Stimulated activated memory B cell treated with anti-CD40 and anti-IgM and Interleukin-4, amounts not matched to agents 10 μg/mL and 1 μg/mL and 100 μg/mL, for 72 hours (primary cell): ENCODE results near the gene CELF5.

Experiments used
- ATAC-seq: fragments of 150-1000 bp; cut with Tn5 transposase; 2 replicates; pipeline ENCODE4 v1.10.0; 2021
- H3K27ac Mint-ChIP-seq: one replicate; pipeline ENCODE4 v1.8.0; 2022; ENCODE audit warnings: mild to moderate bottlenecking, mixed read lengths
- H3K27me3 Mint-ChIP-seq: one replicate; pipeline ENCODE4 v1.8.0; 2022; ENCODE audit warnings: mixed read lengths
- H3K36me3 Mint-ChIP-seq: one replicate; pipeline ENCODE4 v1.8.0; 2022; ENCODE audit warnings: mixed read lengths
- H3K4me1 Mint-ChIP-seq: one replicate; pipeline ENCODE4 v1.8.0; 2022; ENCODE audit warnings: mixed read lengths
- H3K4me3 Mint-ChIP-seq: one replicate; pipeline ENCODE4 v1.8.0; 2022; ENCODE audit warnings: mild to moderate bottlenecking, moderate library complexity, mixed read lengths
- H3K9me3 Mint-ChIP-seq: one replicate; pipeline ENCODE4 v1.8.0; 2022; ENCODE audit warnings: mixed read lengths

Gene CELF5

GRCh38 chr19:3239367-3239766, 14.9 kb downstream of the CELF5 start:
- ATAC-seq: no peak
- no peak overlapping the region for H3K27ac Mint-ChIP-seq
- H3K36me3 Mint-ChIP-seq: no peaks in the 10 kb centered on the region
- peaks cover 35% of the 10 kb centered on the region for H3K27me3 Mint-ChIP-seq
- H3K9me3 Mint-ChIP-seq: peaks cover 6% of the 10 kb centered on the region
- no peak overlapping the region for H3K4me3 Mint-ChIP-seq
- H3K4me1 Mint-ChIP-seq: no peaks in the 10 kb centered on the region

GRCh38 chr19:3243819-3244700, 19.6 kb downstream of the CELF5 start:
- H3K4me3 Mint-ChIP-seq: no peak overlapping the region
- no peaks in the 10 kb centered on the region for H3K36me3 Mint-ChIP-seq
- peaks cover 20% of the 10 kb centered on the region for H3K27me3 Mint-ChIP-seq
- no peaks in the 10 kb centered on the region for H3K9me3 Mint-ChIP-seq
- ATAC-seq: no peak
- no peaks in the 10 kb centered on the region for H3K4me1 Mint-ChIP-seq
- no peak overlapping the region for H3K27ac Mint-ChIP-seq

- Mint-ChIP-seq H3K27me3 (peaks cover 22% of the 10 kb centered on the region), H3K4me1 (no peaks in the 10 kb centered on the region), H3K36me3 (no peaks in the 10 kb centered on the region), H3K9me3 (no peaks in the 10 kb centered on the region), H3K4me3 (no peak overlapping the region), H3K27ac (no peak overlapping the region)
- ATAC-seq: no peak
These were observed 20.6 kb downstream of the CELF5 start for GRCh38 chr19:3245050-3245449.

- Mint-ChIP-seq H3K27me3 (peaks cover 43% of the 10 kb centered on the region), H3K36me3 (no peaks in the 10 kb centered on the region)
These were observed 24.4 kb downstream of the CELF5 start for GRCh38 chr19:3248728-3249326.

GRCh38 chr19:3249408-3249807, 24.9 kb downstream of the CELF5 start:
- H3K4me3 Mint-ChIP-seq: no peak overlapping the region
- ATAC-seq: peak; percentile 41
- H3K27ac Mint-ChIP-seq: no peak overlapping the region
- H3K4me1 Mint-ChIP-seq: no peaks in the 10 kb centered on the region
- H3K36me3 Mint-ChIP-seq: no peaks in the 10 kb centered on the region
- peaks cover 5% of the 10 kb centered on the region for H3K9me3 Mint-ChIP-seq
- peaks cover 49% of the 10 kb centered on the region for H3K27me3 Mint-ChIP-seq

More at GRCh38 chr19:3248728-3249326, 24.4 kb downstream of the CELF5 start:
- Mint-ChIP-seq H3K4me1 (no peaks in the 10 kb centered on the region), H3K27ac (no peak overlapping the region), H3K9me3 (no peaks in the 10 kb centered on the region), H3K4me3 (no peak overlapping the region)
- ATAC-seq: no peak

- peak; percentile 62 for ATAC-seq
- Mint-ChIP-seq H3K27ac (no peak overlapping the region), H3K36me3 (no peaks in the 10 kb centered on the region), H3K4me1 (no peaks in the 10 kb centered on the region), H3K27me3 (peaks cover 62% of the 10 kb centered on the region), H3K4me3 (no peak overlapping the region), H3K9me3 (peaks cover 11% of the 10 kb centered on the region)
These were observed 26.2 kb downstream of the CELF5 start for GRCh38 chr19:3250675-3251074.

- no peaks in the 10 kb centered on the region for H3K36me3 Mint-ChIP-seq
- ATAC-seq: no peak
- H3K27ac Mint-ChIP-seq: no peak overlapping the region
These were observed 26.8 kb downstream of the CELF5 start for GRCh38 chr19:3251229-3251628.

GRCh38 chr19:3252650-3253049, 28.2 kb downstream of the CELF5 start:
- H3K4me1 Mint-ChIP-seq: no peaks in the 10 kb centered on the region
- H3K9me3 Mint-ChIP-seq: peaks cover 11% of the 10 kb centered on the region
- ATAC-seq: no peak
- no peak overlapping the region for H3K4me3 Mint-ChIP-seq
- H3K27ac Mint-ChIP-seq: no peak overlapping the region
- peaks cover 72% of the 10 kb centered on the region for H3K27me3 Mint-ChIP-seq
- no peaks in the 10 kb centered on the region for H3K36me3 Mint-ChIP-seq

More at GRCh38 chr19:3251229-3251628, 26.8 kb downstream of the CELF5 start:
- peaks cover 65% of the 10 kb centered on the region for H3K27me3 Mint-ChIP-seq
- H3K4me1 Mint-ChIP-seq: no peaks in the 10 kb centered on the region
- H3K9me3 Mint-ChIP-seq: peaks cover 11% of the 10 kb centered on the region
- no peak overlapping the region for H3K4me3 Mint-ChIP-seq

GRCh38 chr19:3253270-3253669, 28.8 kb downstream of the CELF5 start:
- no peaks in the 10 kb centered on the region for H3K4me1 Mint-ChIP-seq
- ATAC-seq: no peak
- H3K36me3 Mint-ChIP-seq: no peaks in the 10 kb centered on the region
- H3K27me3 Mint-ChIP-seq: peaks cover 72% of the 10 kb centered on the region
- H3K27ac Mint-ChIP-seq: no peak overlapping the region
- H3K9me3 Mint-ChIP-seq: peaks cover 11% of the 10 kb centered on the region
- H3K4me3 Mint-ChIP-seq: no peak overlapping the region

GRCh38 chr19:3254520-3254919, 30.1 kb downstream of the CELF5 start:
- Mint-ChIP-seq H3K9me3 (peaks cover 11% of the 10 kb centered on the region), H3K4me1 (no peaks in the 10 kb centered on the region), H3K4me3 (no peak overlapping the region), H3K36me3 (no peaks in the 10 kb centered on the region), H3K27ac (no peak overlapping the region), H3K27me3 (peaks cover 72% of the 10 kb centered on the region)
- ATAC-seq: no peak

GRCh38 chr19:3257071-3257470, 32.6 kb downstream of the CELF5 start:
- H3K27me3 Mint-ChIP-seq: peaks cover 55% of the 10 kb centered on the region
- no peak overlapping the region for H3K27ac Mint-ChIP-seq

GRCh38 chr19:3262362-3262761, 37.9 kb downstream of the CELF5 start:
- no peak for ATAC-seq
- Mint-ChIP-seq H3K27me3 (peaks cover 44% of the 10 kb centered on the region), H3K4me3 (no peak overlapping the region), H3K9me3 (no peaks in the 10 kb centered on the region), H3K36me3 (no peaks in the 10 kb centered on the region), H3K27ac (no peak overlapping the region), H3K4me1 (no peaks in the 10 kb centered on the region)

More at GRCh38 chr19:3257071-3257470, 32.6 kb downstream of the CELF5 start:
- Mint-ChIP-seq H3K36me3 (no peaks in the 10 kb centered on the region), H3K4me3 (no peak overlapping the region), H3K4me1 (no peaks in the 10 kb centered on the region), H3K9me3 (peaks cover 11% of the 10 kb centered on the region)
- no peak for ATAC-seq

- Mint-ChIP-seq H3K4me1 (no peaks in the 10 kb centered on the region), H3K27ac (no peak overlapping the region), H3K9me3 (no peaks in the 10 kb centered on the region), H3K27me3 (peaks cover 54% of the 10 kb centered on the region), H3K4me3 (no peak overlapping the region), H3K36me3 (no peaks in the 10 kb centered on the region)
- no peak for ATAC-seq
These were observed 39.4 kb downstream of the CELF5 start for GRCh38 chr19:3263866-3264265.

- H3K4me1 Mint-ChIP-seq: no peaks in the 10 kb centered on the region
- ATAC-seq: no peak
- no peak overlapping the region for H3K4me3 Mint-ChIP-seq
- no peaks in the 10 kb centered on the region for H3K36me3 Mint-ChIP-seq
- no peaks in the 10 kb centered on the region for H3K9me3 Mint-ChIP-seq
- no peak overlapping the region for H3K27ac Mint-ChIP-seq
- peaks cover 58% of the 10 kb centered on the region for H3K27me3 Mint-ChIP-seq
These were observed 41.0 kb downstream of the CELF5 start for GRCh38 chr19:3265432-3265831.

GRCh38 chr19:3266092-3266693, 41.7 kb downstream of the CELF5 start:
- Mint-ChIP-seq H3K27me3 (peaks cover 61% of the 10 kb centered on the region), H3K9me3 (no peaks in the 10 kb centered on the region), H3K27ac (no peak overlapping the region), H3K4me3 (no peak overlapping the region), H3K4me1 (no peaks in the 10 kb centered on the region), H3K36me3 (no peaks in the 10 kb centered on the region)
- no peak for ATAC-seq
